ENCODE results near the gene PSMA5.
A peak's percentile ranks its signal among the peaks of the same experiment; 100 is the strongest.
"Not testable (repeated sequence)": the region's sequence is repeated elsewhere in the genome, so short reads cannot be mapped to it uniquely, and the experiment has no call there.

The PSMA5 gene

DNA sequence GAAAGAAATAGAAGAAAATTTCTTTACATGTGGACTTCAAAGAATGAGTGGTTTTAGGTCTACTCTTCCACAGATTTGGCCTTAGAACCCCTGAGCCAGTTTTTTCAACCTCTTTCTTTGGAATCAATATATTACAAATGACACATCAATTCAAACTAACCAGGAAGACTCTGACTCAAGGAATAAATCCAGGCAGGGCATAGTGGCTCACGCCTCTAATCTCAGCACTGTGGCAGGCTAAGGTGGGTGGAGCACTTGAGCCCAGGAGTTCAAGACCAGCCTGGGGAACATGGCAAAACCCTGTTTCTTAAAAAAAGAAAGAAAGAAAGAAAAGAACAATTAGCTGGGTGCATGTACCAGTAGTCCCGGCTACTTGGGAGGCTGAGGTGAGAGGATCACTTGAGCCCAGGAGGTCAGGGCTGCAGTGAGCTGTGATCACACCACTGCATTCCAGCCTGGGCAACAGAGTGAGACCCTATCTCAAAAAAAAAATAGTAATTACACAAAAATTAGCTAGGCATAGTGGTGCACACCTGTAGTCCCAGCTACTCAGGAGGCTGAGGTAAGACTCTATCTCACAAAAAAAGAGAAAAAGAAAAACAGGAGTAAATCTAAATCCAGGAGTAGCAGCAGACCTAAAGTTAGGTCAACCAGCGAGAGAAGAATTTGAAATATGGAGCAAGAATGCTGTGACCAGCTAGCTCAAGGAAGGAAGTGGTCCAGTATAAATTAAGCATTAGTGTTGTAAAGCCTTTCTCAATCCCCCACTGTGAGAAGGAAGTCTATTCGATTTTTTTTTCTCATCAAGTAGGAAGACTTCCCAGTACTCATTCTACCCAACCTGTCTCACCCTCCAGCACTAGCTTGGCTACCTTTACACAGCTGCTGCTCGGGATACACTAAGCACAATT lies 30.4 kb downstream of the PSMA5 start:
- TF ChIP-seq EZH2phosphoT487 (IDR thresholded peaks at IDR 0.05; ENCODE audit: borderline replicate concordance, low read length), result no peak
- TF ChIP-seq, protein P1, sequence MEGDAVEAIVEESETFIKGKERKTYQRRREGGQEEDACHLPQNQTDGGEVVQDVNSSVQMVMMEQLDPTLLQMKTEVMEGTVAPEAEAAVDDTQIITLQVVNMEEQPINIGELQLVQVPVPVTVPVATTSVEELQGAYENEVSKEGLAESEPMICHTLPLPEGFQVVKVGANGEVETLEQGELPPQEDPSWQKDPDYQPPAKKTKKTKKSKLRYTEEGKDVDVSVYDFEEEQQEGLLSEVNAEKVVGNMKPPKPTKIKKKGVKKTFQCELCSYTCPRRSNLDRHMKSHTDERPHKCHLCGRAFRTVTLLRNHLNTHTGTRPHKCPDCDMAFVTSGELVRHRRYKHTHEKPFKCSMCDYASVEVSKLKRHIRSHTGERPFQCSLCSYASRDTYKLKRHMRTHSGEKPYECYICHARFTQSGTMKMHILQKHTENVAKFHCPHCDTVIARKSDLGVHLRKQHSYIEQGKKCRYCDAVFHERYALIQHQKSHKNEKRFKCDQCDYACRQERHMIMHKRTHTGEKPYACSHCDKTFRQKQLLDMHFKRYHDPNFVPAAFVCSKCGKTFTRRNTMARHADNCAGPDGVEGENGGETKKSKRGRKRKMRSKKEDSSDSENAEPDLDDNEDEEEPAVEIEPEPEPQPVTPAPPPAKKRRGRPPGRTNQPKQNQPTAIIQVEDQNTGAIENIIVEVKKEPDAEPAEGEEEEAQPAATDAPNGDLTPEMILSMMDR (IDR thresholded peaks at IDR 0.05; ENCODE audit: low read depth, low read length, poor library complexity, severe bottlenecking), result no peak
- H3K4me2 ChIP-seq (ENCODE audit: low read length), result peak overlapping the region; percentile 79
- H3K27ac ChIP-seq (ENCODE audit: low read depth, low read length), result no peak overlapping the region
- peaks cover 32% of the 10 kb centered on the region for H3F3A ChIP-seq (ENCODE audit: control insufficient read depth, insufficient read depth)
- H3K9me2 ChIP-seq (replicated peaks; ENCODE audit: control insufficient read depth, low read length), result no peaks in the 10 kb centered on the region
- peaks cover 40% of the 10 kb centered on the region for H3K79me2 ChIP-seq (ENCODE audit: control insufficient read depth, low read length)
- H3K4me1 ChIP-seq (ENCODE audit: control insufficient read depth, low read length), result peaks cover 59% of the 10 kb centered on the region
- no peaks in the 10 kb centered on the region for H3K27me3 ChIP-seq (ENCODE audit: control insufficient read depth, low read length)
- H4K20me1 ChIP-seq (ENCODE audit: control insufficient read depth, insufficient read depth, low read depth, low read length), result no peaks in the 10 kb centered on the region
- peak overlapping the region; percentile 76 for H3K4me3 ChIP-seq (ENCODE audit: low read length)
- no peaks in the 10 kb centered on the region for H3K9me3 ChIP-seq (ENCODE audit: control insufficient read depth, insufficient read depth, low read length)
- peaks cover 1% of the 10 kb centered on the region for H3K36me3 ChIP-seq (ENCODE audit: control insufficient read depth, low read length)

DNA sequence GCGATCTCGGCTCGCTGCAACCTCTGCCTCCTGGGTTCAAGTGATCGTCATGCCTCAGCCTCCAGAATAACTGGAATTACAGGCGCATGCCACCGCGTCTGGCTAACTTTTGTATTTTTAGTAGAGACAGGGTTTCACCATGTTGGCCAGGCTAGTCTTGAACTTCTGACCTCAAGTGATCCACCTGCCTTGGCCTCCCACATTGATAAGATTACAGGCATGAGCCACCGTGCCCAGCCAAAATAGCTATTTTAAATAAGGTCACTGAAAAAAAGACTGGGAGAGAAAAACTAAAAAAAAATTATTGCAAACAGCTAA lies 31.0 kb downstream of the PSMA5 start:
- Histone ChIP-seq H3K4me2 (ENCODE audit: low read length) (0 out of 2 replicates have a peak overlapping the region, but pooled peaks have one; percentile 79), H3K4me1 (ENCODE audit: control insufficient read depth, low read length) (peaks cover 65% of the 10 kb centered on the region), H3F3A (ENCODE audit: control insufficient read depth, insufficient read depth) (peaks cover 27% of the 10 kb centered on the region), H3K79me2 (ENCODE audit: control insufficient read depth, low read length) (peaks cover 46% of the 10 kb centered on the region)
- H3K9me2 ChIP-seq (replicated peaks; ENCODE audit: control insufficient read depth, low read length); H3K9me3 ChIP-seq (ENCODE audit: control insufficient read depth, insufficient read depth, low read length); H4K20me1 ChIP-seq (ENCODE audit: control insufficient read depth, insufficient read depth, low read depth, low read length); H3K27ac ChIP-seq (ENCODE audit: low read depth, low read length); H3K27me3 ChIP-seq (ENCODE audit: control insufficient read depth, low read length); H3K36me3 ChIP-seq (ENCODE audit: control insufficient read depth, low read length); H3K4me3 ChIP-seq (ENCODE audit: low read length): not testable (repeated sequence)

DNA sequence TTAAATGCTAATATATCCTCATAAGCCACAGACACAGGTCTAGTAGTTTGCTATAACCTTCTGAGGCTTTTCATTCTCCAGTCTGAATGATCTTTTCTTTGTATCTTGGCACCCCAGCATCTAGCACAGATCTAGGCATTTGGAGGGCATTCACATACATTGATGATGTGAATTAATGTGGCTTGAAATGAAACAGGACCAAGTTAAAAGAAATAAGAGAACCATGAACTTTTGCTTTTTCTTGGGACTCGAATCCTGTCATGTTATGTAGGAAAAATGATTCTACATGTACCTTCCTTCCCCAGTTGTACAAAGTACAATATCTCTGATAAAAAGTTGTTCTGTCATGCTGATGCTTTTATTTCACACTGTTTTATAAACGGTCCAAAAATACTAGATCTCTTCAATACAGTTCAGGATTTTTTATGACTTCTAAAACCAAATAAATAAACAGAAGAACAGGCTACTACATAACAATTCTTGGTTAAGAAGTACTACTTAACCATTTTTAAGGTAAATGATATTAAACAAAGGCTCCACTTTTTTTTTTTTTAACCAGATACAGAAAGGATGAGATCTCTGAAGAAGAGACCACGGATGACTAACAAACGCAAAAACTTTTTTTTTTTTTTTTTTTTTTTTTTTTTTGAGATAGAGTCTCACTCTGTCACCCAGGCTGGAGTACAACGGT lies 31.5 kb downstream of the PSMA5 start:
- Histone ChIP-seq H4K20me1 (ENCODE audit: control insufficient read depth, insufficient read depth, low read depth, low read length) (no peaks in the 10 kb centered on the region), H3K27ac (ENCODE audit: low read depth, low read length) (no peak overlapping the region), H3K9me2 (replicated peaks; ENCODE audit: control insufficient read depth, low read length) (no peaks in the 10 kb centered on the region), H3K4me3 (ENCODE audit: low read length) (no peak overlapping the region), H3K9me3 (ENCODE audit: control insufficient read depth, insufficient read depth, low read length) (no peaks in the 10 kb centered on the region), H3K4me1 (ENCODE audit: control insufficient read depth, low read length) (peaks cover 69% of the 10 kb centered on the region), H3K27me3 (ENCODE audit: control insufficient read depth, low read length) (no peaks in the 10 kb centered on the region), H3F3A (ENCODE audit: control insufficient read depth, insufficient read depth) (peaks cover 22% of the 10 kb centered on the region), H3K36me3 (ENCODE audit: control insufficient read depth, low read length) (no peaks in the 10 kb centered on the region), H3K79me2 (ENCODE audit: control insufficient read depth, low read length) (peaks cover 51% of the 10 kb centered on the region), H3K4me2 (ENCODE audit: low read length) (no peak overlapping the region)
- TF ChIP-seq, protein P1 (IDR thresholded peaks at IDR 0.05; ENCODE audit: low read depth, low read length, poor library complexity, severe bottlenecking), result no peak
- TF ChIP-seq EZH2phosphoT487 (IDR thresholded peaks at IDR 0.05; ENCODE audit: borderline replicate concordance, low read length), result no peak
